GM12874 (cell line): ENCODE measurements around the gene SLC36A2.

Experiments
- TF ChIP-seq, protein P1 (sequence below): IDR thresholded peaks from 2 replicates; pipeline ENCODE4 v1.5.1; 2011; ENCODE audit warnings: low read depth, mild to moderate bottlenecking, control low read depth, low read length, moderate library complexity; ENCODE audit not compliant: insufficient read depth

The SLC36A2 gene

DNA sequence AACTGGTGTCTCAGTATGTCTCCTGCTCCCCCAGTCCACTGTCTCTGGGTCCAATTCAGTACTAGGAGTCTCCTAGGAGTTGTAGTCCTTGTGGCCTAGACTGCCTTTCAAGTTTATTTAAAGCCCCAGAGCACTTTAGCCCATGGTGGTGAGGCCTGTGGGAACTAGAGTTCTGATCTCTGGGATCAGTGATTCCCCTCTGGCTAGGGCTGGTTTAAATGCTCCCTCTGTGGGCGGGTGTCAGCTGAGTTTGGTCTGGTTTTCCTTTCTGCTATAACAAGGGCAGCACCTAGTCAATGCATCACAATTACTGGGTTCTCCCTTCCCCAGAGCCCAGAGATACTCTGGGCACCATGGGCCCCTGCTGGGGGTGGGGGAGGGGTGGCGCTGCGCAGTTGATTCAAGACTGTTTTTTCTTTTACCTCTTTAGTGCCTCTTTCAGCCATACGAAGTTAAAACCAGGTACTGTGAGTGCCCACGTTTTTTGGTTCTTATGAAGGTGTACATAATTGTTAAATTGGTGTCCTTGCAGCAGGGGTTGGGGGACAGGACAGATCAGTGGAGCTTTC, 34.5 kb downstream of the SLC36A2 start:
- TF ChIP-seq, protein P1, sequence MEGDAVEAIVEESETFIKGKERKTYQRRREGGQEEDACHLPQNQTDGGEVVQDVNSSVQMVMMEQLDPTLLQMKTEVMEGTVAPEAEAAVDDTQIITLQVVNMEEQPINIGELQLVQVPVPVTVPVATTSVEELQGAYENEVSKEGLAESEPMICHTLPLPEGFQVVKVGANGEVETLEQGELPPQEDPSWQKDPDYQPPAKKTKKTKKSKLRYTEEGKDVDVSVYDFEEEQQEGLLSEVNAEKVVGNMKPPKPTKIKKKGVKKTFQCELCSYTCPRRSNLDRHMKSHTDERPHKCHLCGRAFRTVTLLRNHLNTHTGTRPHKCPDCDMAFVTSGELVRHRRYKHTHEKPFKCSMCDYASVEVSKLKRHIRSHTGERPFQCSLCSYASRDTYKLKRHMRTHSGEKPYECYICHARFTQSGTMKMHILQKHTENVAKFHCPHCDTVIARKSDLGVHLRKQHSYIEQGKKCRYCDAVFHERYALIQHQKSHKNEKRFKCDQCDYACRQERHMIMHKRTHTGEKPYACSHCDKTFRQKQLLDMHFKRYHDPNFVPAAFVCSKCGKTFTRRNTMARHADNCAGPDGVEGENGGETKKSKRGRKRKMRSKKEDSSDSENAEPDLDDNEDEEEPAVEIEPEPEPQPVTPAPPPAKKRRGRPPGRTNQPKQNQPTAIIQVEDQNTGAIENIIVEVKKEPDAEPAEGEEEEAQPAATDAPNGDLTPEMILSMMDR = no peak

DNA sequence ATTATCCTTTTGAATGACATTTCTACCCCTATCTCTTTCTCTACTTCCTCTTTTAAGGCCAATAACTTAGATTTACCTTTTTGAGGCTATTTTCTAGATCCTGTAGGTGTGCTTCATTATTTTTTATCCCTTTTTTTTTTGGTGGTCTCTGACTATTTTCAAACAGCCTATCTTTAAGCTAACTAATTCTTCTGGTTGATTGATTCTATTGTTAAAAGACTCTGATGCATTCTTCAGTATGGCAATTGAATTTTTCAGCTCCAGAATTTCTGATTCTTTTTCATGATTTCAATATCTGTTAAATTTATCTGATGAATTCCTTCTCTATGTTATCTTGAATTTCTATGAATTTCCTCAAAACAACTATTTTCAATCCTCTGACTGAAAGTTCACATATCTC, 36.4 kb downstream of the SLC36A2 start:
- TF ChIP-seq, protein P1 = no peak

DNA sequence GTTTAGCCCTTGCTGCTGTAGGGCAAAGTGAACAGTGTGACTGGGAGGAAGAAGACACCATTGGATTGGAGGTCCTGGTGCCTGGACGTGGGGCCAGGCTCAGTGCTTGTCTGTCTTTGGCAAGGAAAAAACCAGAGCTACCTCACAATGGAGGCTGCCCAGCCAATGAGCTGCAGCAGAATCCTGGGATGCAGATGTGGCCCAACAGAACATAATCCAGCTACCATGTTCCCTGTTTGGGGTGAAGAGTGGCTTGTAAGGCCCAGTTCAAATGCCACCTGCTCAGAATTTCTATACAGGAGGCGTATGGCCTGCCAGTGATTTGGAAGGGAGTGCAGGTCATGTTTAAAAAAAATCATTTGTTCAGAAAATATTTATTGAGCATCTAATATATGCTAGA, 43.7 kb downstream of the SLC36A2 start, which contains the start of gene SLC36A3:
SLC36A3 (minus strand) TSS at position 101 of the 400 bp plus-strand sequence. CDS start 412 bp downstream, outside the sequence.
- TF ChIP-seq, protein P1 = no peak

DNA sequence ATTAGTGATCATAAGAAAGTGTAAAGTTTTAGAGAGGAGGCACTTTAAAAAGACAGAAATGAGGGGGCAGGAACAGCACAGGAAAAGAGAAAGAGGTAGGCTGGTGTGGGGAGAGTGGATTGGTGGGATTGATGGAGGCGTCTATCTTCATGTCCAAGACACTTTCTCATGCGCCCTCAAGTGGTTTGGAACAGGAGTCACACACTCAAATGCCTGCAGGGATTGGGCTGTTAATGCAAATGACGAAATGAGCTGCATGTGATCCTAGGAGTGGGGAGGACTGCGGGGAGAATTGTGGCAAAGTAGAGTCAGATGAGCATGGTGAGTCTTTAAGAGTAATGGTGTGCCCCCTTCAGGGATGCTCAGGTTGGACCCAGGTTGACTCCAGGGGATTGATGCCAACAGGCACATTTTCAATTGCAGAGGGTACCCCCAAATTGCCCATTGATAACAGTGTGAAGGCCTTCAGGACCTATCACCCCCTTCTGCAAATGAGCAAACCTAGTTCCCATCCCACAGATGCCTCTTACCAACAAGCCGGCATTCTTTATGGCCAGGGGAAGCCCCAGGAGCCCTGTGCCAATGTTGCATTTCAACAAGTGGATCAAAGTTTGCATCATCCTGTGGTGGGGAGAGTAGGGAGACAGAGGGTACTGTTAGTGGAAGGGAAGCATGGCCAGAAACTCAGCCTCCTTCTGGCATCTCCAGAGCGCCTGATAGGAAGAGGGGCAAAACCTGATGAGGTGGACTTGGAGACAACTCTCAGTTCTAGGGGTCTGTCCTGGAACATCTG, 49.1 kb downstream of the SLC36A2 start:
- TF ChIP-seq, protein P1 = peak; percentile 53

DNA sequence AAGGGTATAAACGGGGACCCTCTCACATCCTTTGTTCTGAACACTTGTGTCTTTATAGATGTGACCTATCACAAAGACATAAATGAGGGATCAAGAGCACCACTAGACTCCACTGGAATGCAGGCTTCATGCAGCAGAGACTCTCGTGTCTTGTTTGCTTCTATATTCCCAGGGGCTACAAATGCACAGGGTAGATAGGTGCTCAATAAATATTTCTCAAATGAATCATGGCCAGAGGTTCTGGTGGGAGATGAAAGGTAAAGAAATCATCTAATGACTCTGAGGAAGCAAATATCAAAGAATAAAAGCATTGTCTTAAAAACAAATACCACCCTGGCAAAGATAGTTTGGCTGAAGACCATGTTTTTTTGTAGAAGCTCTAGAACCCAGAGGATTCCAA, 50.4 kb downstream of the SLC36A2 start:
- TF ChIP-seq, protein P1 = no peak

DNA sequence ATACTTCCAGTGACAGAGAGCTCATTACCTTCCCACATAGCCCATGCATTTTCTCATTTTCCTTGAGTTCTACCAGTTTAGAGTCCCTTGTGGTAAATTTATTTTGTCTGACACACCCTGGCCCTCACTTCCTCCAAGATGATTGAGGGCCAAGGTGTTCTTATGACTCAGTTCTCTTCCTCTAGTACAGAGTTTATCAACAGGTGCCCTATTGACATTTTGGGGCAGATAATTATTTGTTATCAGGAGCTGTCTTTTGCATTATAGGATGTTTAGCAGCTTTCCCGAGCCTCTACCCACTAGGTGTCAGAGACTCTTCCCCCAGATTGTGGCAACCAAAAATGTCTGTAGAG, 50.9 kb downstream of the SLC36A2 start:
- TF ChIP-seq, protein P1 = no peak

DNA sequence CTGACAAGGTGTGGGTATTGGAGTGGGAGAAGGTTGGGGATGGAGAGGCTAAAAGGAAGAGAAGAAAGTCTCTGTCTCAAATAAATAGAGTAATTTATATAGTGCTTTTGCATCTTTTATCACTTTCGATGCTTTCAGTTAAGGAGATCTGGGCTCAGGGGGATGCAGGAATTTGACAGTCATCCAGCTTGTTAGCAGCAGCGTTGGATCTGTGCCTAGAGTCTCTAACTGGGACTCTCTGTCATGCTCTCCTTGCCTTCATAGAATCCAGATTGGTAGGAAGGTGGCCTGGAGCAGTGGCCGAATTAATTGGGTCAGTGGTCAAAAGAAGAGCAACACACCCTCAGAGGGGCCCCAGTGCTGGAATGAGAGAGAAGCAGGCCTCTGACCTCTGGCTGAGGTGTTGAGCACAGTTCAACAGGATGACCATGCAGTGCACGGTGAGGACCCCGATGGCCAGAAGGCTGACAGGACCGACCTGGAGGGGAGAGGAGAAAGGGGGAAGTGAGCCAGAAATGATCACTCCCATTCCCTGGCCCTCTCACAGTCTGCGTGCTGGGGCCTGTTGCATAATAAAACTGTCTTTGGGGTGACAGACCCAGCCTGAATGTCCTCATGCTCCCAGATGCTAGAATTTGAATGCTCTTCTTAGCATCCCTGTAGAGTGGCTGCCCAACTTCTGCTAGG, 51.4 kb downstream of the SLC36A2 start:
- TF ChIP-seq, protein P1 = no peak
